GM10847 (cell line): Measurements from ENCODE around the gene KATNAL2.

Experiments
- POLR2A ChIP-seq: IDR thresholded peaks from 2 replicates; pipeline ENCODE4 v1.6.1; 2011; ENCODE audit not compliant: insufficient read length; ENCODE audit errors: extremely low read depth

KATNAL2 gene

GRCh38 chr18:46915800-46916550, 1.4 kb upstream of the KATNAL2 start:
- no peak for TF ChIP-seq POLR2A

GRCh38 chr18:46916551-46917107, 773 bp upstream of the KATNAL2 start:
- no peak for TF ChIP-seq POLR2A

- no peak for TF ChIP-seq POLR2A
These were observed 600 bp downstream of the KATNAL2 start for GRCh38 chr18:46917803-46918600.

- TF ChIP-seq POLR2A, result no peak
These were observed 2.7 kb downstream of the KATNAL2 start for GRCh38 chr18:46920067-46920466.

DNA sequence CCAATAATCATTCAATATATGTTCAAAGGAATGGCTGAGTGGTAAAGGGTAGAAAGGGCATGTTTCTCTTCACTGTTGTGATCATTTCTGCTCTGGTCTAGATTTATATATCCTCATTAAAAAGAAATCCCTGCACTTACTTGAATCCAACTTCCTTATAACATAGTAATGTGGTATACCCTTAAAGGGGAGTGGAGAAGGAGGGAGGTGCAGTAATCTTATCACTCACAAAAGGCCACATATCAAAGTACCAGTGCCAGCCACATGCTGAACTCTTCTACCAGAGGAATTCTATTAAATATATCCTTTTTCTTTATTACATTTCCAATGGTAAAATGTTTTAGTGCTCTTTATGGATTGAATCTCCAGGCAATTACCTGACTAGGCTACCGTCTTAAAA, 3.3 kb downstream of the KATNAL2 start:
- no peak for TF ChIP-seq POLR2A

DNA sequence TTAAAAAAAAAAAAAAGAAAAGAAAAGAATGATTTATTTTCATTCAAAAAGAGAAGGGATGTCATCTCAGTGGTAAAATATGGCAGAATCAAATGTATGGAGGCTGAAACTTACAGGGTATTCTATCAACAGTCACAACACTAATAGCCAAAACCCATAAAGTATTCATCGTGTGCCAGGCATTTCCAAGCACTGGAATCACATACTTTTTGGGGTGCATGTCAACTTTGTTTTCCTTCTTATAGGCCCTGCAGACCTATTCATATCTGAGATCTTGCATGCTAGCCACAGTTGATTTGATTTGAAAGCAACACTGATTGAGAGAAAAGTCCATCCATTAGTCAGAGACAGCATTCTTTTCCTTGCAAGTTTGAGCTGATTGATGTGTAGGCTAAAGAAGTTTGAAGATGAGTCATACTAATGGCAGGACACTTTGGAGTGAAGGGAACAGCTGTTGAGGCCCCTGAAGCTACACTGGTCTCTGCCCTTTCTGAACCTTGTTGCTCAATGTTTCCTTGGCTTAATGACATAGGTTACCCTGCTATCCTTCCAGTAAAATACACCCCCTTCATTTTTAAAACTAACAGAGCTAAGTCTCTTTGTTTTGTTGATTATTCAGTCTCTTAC, 22.0 kb downstream of the KATNAL2 start:
- TF ChIP-seq POLR2A, result no peak

- no peak for TF ChIP-seq POLR2A
These were observed 22.7 kb downstream of the KATNAL2 start for GRCh38 chr18:46939998-46940571.

DNA sequence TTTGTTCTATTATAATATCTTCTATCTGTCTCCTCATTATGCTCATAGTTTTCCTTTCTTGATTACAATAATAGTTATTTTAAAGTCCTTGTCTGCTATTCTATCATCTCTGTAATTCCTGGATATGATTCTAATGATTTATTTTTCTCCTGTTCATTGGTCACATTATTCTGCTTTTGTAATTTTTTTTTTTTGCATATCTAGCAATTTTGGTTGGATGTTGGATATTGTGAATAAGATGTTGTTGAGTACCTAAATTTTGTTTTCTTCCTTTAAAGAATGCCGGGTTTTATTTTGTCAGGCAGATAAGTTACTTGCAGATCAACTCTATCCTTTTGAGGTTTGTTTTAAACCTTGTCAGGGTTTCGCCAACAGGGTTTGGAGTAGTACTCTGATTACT, 25.2 kb downstream of the KATNAL2 start:
- no peak for TF ChIP-seq POLR2A

GRCh38 chr18:46946656-46947282, 29.4 kb downstream of the KATNAL2 start:
- TF ChIP-seq POLR2A, result no peak

DNA sequence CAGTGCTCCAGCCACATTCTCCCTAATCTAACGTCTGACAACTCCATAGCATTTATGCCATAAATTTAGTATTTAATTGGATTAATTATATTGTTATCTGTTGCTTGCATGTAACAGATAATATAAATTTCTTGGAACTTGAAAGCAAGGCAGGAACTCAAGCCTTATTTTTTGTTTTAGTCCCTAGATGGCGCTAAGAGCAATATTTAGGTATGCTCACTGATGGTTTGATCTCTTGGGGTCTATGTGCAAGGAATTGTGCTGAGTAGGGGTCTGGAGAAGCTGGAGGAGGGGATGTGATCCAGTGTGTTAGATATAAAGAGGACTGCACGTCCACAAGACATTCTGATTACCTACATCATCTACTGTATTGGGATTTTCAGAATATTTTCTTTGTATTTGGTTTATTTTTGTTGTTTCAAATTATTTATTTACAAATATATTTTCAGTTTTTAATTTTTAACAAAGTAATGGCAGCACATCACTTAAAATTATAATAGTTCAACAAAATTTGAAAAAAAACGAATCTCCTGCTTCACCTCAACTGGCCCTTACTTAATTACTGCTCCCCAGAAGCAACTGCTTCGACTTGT, 32.8 kb downstream of the KATNAL2 start:
- TF ChIP-seq POLR2A, result no peak

GRCh38 chr18:46953195-46953594, 35.8 kb downstream of the KATNAL2 start:
- TF ChIP-seq POLR2A, result no peak

- TF ChIP-seq POLR2A, result no peak
These were observed 40.8 kb downstream of the KATNAL2 start for GRCh38 chr18:46958209-46958608.

GRCh38 chr18:47032945-47033344, 115.5 kb downstream of the KATNAL2 start:
- no peak for TF ChIP-seq POLR2A

DNA sequence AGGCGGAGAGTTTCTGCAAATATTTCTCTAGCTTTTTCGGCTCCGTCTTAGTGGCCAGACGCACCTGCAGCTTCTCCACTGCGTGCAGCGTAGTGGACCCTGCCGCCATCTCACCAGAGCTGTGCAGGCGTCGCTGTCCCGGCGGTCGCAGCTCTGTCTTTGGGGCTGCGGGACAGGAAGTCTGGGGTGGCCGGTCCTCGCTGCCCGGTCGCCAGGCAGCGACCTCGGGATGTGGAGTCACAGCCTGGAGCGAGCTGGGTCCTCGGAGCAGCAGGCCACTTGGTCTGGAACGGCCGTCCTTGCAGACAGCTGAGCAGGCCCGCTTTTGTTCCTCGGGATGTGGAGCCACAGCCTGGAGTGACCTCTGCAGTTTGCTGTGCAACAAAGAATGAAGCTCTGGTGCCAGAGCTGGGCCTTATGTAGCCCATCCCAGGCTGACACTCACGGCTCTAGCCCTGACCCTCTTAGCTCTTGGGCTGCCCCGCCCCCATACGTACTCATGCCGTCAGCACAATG, 117.8 kb downstream of the KATNAL2 start, which contains the start of gene ELOA2:
TSS of gene ELOA2 (minus strand) at position 466 of the 516 bp plus-strand sequence. CDS start at position 109, 357 bp downstream.
- no peak for TF ChIP-seq POLR2A
